Measurements from ENCODE around the gene FOXK1.

FOXK1 gene

GRCh38 chr7:4725014-4725849 is 43.1 kb downstream of the FOXK1 start:
- DNase-seq: peak; percentile 37 to 49

- DNase-seq: no peak
Measured at GRCh38 chr7:4725850-4726450, 43.9 kb downstream of the FOXK1 start.

- DNase-seq: no peak
Measured at GRCh38 chr7:4726566-4726965, 44.5 kb downstream of the FOXK1 start.

- DNase-seq: no peak
Measured at GRCh38 chr7:4727914-4728705, 46.0 kb downstream of the FOXK1 start.

- no peak for DNase-seq
Measured at GRCh38 chr7:4729266-4729665, 47.2 kb downstream of the FOXK1 start.

GRCh38 chr7:4730276-4730675 is 48.2 kb downstream of the FOXK1 start:
- no peak for DNase-seq

- no peak for DNase-seq
Measured at GRCh38 chr7:4730971-4731370, 48.9 kb downstream of the FOXK1 start.

- DNase-seq: no peak
Measured at GRCh38 chr7:4731803-4732202, 49.7 kb downstream of the FOXK1 start.

GRCh38 chr7:4733936-4734528 is 51.9 kb downstream of the FOXK1 start:
- DNase-seq: no peak

- DNase-seq: no peak
Measured at GRCh38 chr7:4734587-4735345, 52.7 kb downstream of the FOXK1 start.

GRCh38 chr7:4737300-4737699 is 55.2 kb downstream of the FOXK1 start:
- no peak for DNase-seq

GRCh38 chr7:4738711-4739527 is 56.8 kb downstream of the FOXK1 start:
- peak; percentile 29 to 42 for DNase-seq

- peak; percentile 16 to 47 for DNase-seq
Measured at GRCh38 chr7:4739528-4739992, 57.5 kb downstream of the FOXK1 start.

GRCh38 chr7:4740796-4741195 is 58.7 kb downstream of the FOXK1 start:
- no peak for DNase-seq

- no peak for DNase-seq
Measured at GRCh38 chr7:4742051-4742573, 60.0 kb downstream of the FOXK1 start.

GRCh38 chr7:4742852-4743251 is 60.8 kb downstream of the FOXK1 start:
- no peak for DNase-seq

- peak; percentile 81 to 87 for DNase-seq
Measured at GRCh38 chr7:4744391-4745264, 62.5 kb downstream of the FOXK1 start.

- no peak for DNase-seq
Measured at GRCh38 chr7:4745265-4745919, 63.3 kb downstream of the FOXK1 start.

Data from activated CD4-positive, alpha-beta T cell treated with anti-CD3 and anti-CD28 coated beads, Interleukin-2, amount 50 U/mL, for 48 hours (primary cell).